K562 (cell line): ENCODE measurements around the gene TAF1B. TPM values are rescaled to one million over a fixed set of nuclear protein-coding genes. Genes with fewer than 3 reads are reported as not detected.

Experiments
- ASH1L ChIP-seq: fragments of 450-650 bp; IDR thresholded peaks from 2 replicates; pipeline ENCODE4 v1.6.1; 2018; ENCODE audit warnings: borderline replicate concordance, mild to moderate bottlenecking, low read depth; ENCODE audit not compliant: partially characterized antibody
- CBFB ChIP-seq: sonication (generic); formaldehyde crosslinking; IDR thresholded peaks from 2 replicates; pipeline ENCODE4 v1.4.0; 2020; ENCODE audit warnings: mild to moderate bottlenecking, missing genetic modification reagents
- CBX1 ChIP-seq: sonication (generic); IDR thresholded peaks from 2 replicates; pipeline ENCODE4 v1.6.1; 2016; ENCODE audit warnings: antibody characterized with exemption, low read depth, mild to moderate bottlenecking
- CEBPB ChIP-seq: fragments of 450-650 bp; IDR thresholded peaks from 2 replicates; pipeline ENCODE4 v1.6.1; 2016; ENCODE audit warnings: missing genetic modification characterization, missing compliant biosample characterization
- DPF2 ChIP-seq: fragments of 450-650 bp; IDR thresholded peaks from 2 replicates; pipeline ENCODE4 v1.6.1; 2016
- EP400 ChIP-seq: fragments of 450-650 bp; IDR thresholded peaks from 2 replicates; pipeline ENCODE4 v1.6.1; 2017; ENCODE audit warnings: antibody characterized with exemption, mild to moderate bottlenecking, moderate library complexity
- FOXO4 ChIP-seq: fragments of 450-650 bp; formaldehyde crosslinking; IDR thresholded peaks from 2 replicates; pipeline ENCODE4 v1.4.0; 2020; ENCODE audit warnings: mild to moderate bottlenecking, moderate library complexity
- GTF2F1 ChIP-seq: IDR thresholded peaks from 2 replicates; pipeline ENCODE4 v1.6.1; 2011; ENCODE audit warnings: low read depth, low read length, improper control_type of control experiment
- KDM2B ChIP-seq: fragments of 250-450 bp; sonication (Bioruptor Pico); IDR thresholded peaks from 2 replicates; pipeline ENCODE4 v1.8.0; 2021; ENCODE audit warnings: mild to moderate bottlenecking, moderate library complexity
- KLF16 ChIP-seq: IDR thresholded peaks from 2 replicates; pipeline ENCODE4 v1.6.1; 2016; ENCODE audit warnings: antibody characterized with exemption
- MAX ChIP-seq: sonication (generic); formaldehyde crosslinking; IDR thresholded peaks from 2 replicates; pipeline ENCODE4 v1.9.0; 2022; ENCODE audit warnings: mild to moderate bottlenecking, missing genetic modification reagents
- MCM5 ChIP-seq: fragments of 450-650 bp; IDR thresholded peaks from 2 replicates; pipeline ENCODE4 v1.6.1; 2016; ENCODE audit warnings: low read depth
- MTA1 ChIP-seq: fragments of 450-650 bp; IDR thresholded peaks from 2 replicates; pipeline ENCODE4 v1.6.1; 2017; ENCODE audit warnings: borderline replicate concordance
- NCOA2 ChIP-seq, 2 experiments: fragments of 450-650 bp; IDR thresholded peaks; 2 replicates each; pipeline ENCODE4 v1.6.1; 2018; ENCODE audit warnings: mild to moderate bottlenecking in 2 of 2, moderate library complexity in 1 of 2; ENCODE audit not compliant: partially characterized antibody in 2 of 2
- NFE2L1 ChIP-seq: fragments of 450-650 bp; IDR thresholded peaks from 2 replicates; pipeline ENCODE4 v1.6.1; 2016; ENCODE audit warnings: missing genetic modification characterization, low read depth, mild to moderate bottlenecking, missing compliant biosample characterization, moderate library complexity, borderline replicate concordance
- NFIX ChIP-seq: fragments of 250-450 bp; sonication (Bioruptor Pico); IDR thresholded peaks from 2 replicates; pipeline ENCODE4 v1.4.0; 2020; ENCODE audit warnings: low read depth, mild to moderate bottlenecking, moderate library complexity
- PHF20 ChIP-seq: fragments of 450-650 bp; IDR thresholded peaks from 2 replicates; pipeline ENCODE4 v1.6.1; 2018; ENCODE audit not compliant: partially characterized antibody
- POLR2A ChIP-seq: fragments of 450-650 bp; conservative IDR thresholded peaks from 2 replicates; pipeline ENCODE4 v1.6.1; 2016
- POLR2AphosphoS2 ChIP-seq: IDR thresholded peaks from 2 replicates; pipeline ENCODE4 v1.6.1; 2012; ENCODE audit warnings: low read length, improper control_type of control experiment
- RFX7 ChIP-seq: fragments of 250-450 bp; sonication (Bioruptor Pico); IDR thresholded peaks from 2 replicates; pipeline ENCODE4 v1.5.1; 2021; ENCODE audit warnings: mild to moderate bottlenecking
- SAP30 ChIP-seq: fragments of 200-600 bp; sonication (generic); IDR thresholded peaks from 2 replicates; pipeline ENCODE4 v1.6.1; 2012; ENCODE audit warnings: borderline replicate concordance, low read depth, mild to moderate bottlenecking, moderate library complexity, low read length, control low read depth, inconsistent platforms; ENCODE audit not compliant: insufficient read depth, poor library complexity, severe bottlenecking
- SLC30A9 ChIP-seq: fragments of 250-450 bp; sonication (Bioruptor Pico); IDR thresholded peaks from 2 replicates; pipeline ENCODE4 v1.8.0; 2022; ENCODE audit warnings: mild to moderate bottlenecking, moderate library complexity
- SMARCE1 ChIP-seq: fragments of 450-650 bp; IDR thresholded peaks from 2 replicates; pipeline ENCODE4 v1.7.1; 2016; ENCODE audit warnings: mild to moderate bottlenecking
- TSC22D4 ChIP-seq: fragments of 450-650 bp; IDR thresholded peaks from 2 replicates; pipeline ENCODE4 v1.6.1; 2016; ENCODE audit warnings: missing genetic modification characterization, missing biosample characterization, control low read depth
- YBX1 ChIP-seq: fragments of 450-650 bp; IDR thresholded peaks from 2 replicates; pipeline ENCODE4 v1.7.1; 2016; ENCODE audit warnings: mild to moderate bottlenecking
- ZNF140 ChIP-seq: fragments of 250-450 bp; sonication (Bioruptor Pico); IDR thresholded peaks from 2 replicates; pipeline ENCODE4 v1.8.0; 2021; ENCODE audit warnings: moderate library complexity, mild to moderate bottlenecking, inconsistent platforms
- ZNF212 ChIP-seq: fragments of 450-650 bp; formaldehyde crosslinking; IDR thresholded peaks from 2 replicates; pipeline ENCODE4 v1.4.0; 2020; ENCODE audit warnings: mild to moderate bottlenecking
- ZNF274 ChIP-seq: IDR thresholded peaks from 2 replicates; pipeline ENCODE4 v1.6.1; 2011; ENCODE audit warnings: low read depth, mild to moderate bottlenecking, low read length, moderate library complexity, borderline replicate concordance
- ZNF644 ChIP-seq: fragments of 200-800 bp; sonication (Bioruptor generic); IDR thresholded peaks from 2 replicates; pipeline ENCODE4 v1.6.1; 2016; ENCODE audit warnings: low read depth, missing genetic modification characterization, missing compliant biosample characterization
- ZNF696 ChIP-seq: fragments of 250-450 bp; sonication (Bioruptor Pico); conservative IDR thresholded peaks from 2 replicates; pipeline ENCODE4 v1.4.0; 2020; ENCODE audit warnings: mild to moderate bottlenecking, moderate library complexity
- ZNF699 ChIP-seq: fragments of 250-450 bp; sonication (Bioruptor Pico); IDR thresholded peaks from 2 replicates; pipeline ENCODE4 v1.8.0; 2021; ENCODE audit warnings: mild to moderate bottlenecking, moderate library complexity; ENCODE audit not compliant: insufficient replicate concordance
- ZSCAN32 ChIP-seq: fragments of 450-650 bp; formaldehyde crosslinking; IDR thresholded peaks from 2 replicates; pipeline ENCODE4 v1.4.0; 2020; ENCODE audit warnings: mild to moderate bottlenecking, moderate library complexity
- polyA plus RNA-seq, 8 experiments: library from polyadenylated mRNA; depleted of rRNA in 4 of 8; stranded (reverse) in 5 of 8; unstranded in 3 of 8; fragments of >200 nt; fragmentation: Nextera tagmentation in 2 of 8; fragmentation: Illumina TruSeq in 1 of 8; extraction: Ambion mirVana in 2 of 8; extraction: Trizol in 1 of 8; gene quantifications; 2 replicates each; pipeline versions ENCODE4 v1.2.1 to v1.2.3, GENCODE V29; 2011 to 2014; ENCODE audit warnings: inconsistent platforms in 1 of 8, missing spikeins in 1 of 8
- total RNA-seq, 7 experiments: library from RNA; depleted of rRNA in 6 of 7; stranded (reverse); fragments of >200 nt in 6 of 7; fragmentation: Illumina TruSeq in 2 of 7; extraction: Trizol in 2 of 7; gene quantifications; 2 replicates each; pipeline versions ENCODE4 v1.2.1 to v1.2.3, GENCODE V29; 2011 to 2021; ENCODE audit warnings: low replicate concordance in 1 of 7

The TAF1B gene
- total and polyA plus RNA-seq, 9 of the 15 experiments (the other 6 are each of a cell fraction or from before 2014, with no cell fraction given) = 8.8 to 25.1 (median 17.3) TPM

GRCh38 chr2:9799729-9800632 lies 43.3 kb upstream of the TAF1B start (continued):
- TF ChIP-seq ASH1L (no peak), NFE2L1 (no peak), KDM2B (no peak), MTA1 (peak; percentile 40; the same call in 1 of the 2 replicates), ZNF699 (no peak), SAP30 (no peak), POLR2A (no peak), ZNF274 (no peak), KLF16 (no peak), YBX1 (no peak), ZSCAN32 (CRISPR knock-in tag) (no peak), ZNF644 (tag) (no peak), MAX (CRISPR knock-in tag) (0 out of 2 replicates have a peak, but pooled peaks have one; percentile 39), SLC30A9 (no peak), FOXO4 (CRISPR knock-in tag) (no peak), TSC22D4 (tag) (no peak), ZNF140 (CRISPR knock-in tag) (no peak), NFIX (no peak), CBX1 (peak; percentile 43; the same call in 1 of the 2 replicates), ZNF696 (CRISPR knock-in tag) (no peak), GTF2F1 (no peak), PHF20 (peak; percentile 52), EP400 (peak; percentile 46), ZNF212 (CRISPR knock-in tag) (no peak), POLR2AphosphoS2 (no peak), DPF2 (peak; percentile 50; the same call in 1 of the 2 replicates), MCM5 (no peak), SMARCE1 (peak; percentile 56), NCOA2 (IDR thresholded peaks at IDR 0.05; ENCODE audit: partially characterized antibody in 2 of 2) (no peak), CEBPB (tag) (no peak), CBFB (CRISPR knock-in tag) (no peak), RFX7 (CRISPR knock-in tag) (no peak)
